Cardiac muscle cell (in vitro differentiated cells and primary cell): ENCODE measurements around the gene AFG1L. TPM values are rescaled to one million over a fixed set of nuclear protein-coding genes. Genes with fewer than 3 reads are reported as not detected.

Experiments
- DNase-seq, 2 donors: peaks; one replicate each; pipeline versions ENCODE4 v3.0.0 to v3.0.0-alpha.2; 2010 to 2017; ENCODE audit warnings: low read depth in 1 of 2, low spot score in 1 of 2
- H3K27ac ChIP-seq: fragments of 200-600 bp; sonication (generic); 2 replicates; pipeline ENCODE4 v1.5.1; 2016
- H3K27me3 ChIP-seq: fragments of 200-600 bp; sonication (generic); 2 replicates; pipeline ENCODE4 v1.6.0; 2016; ENCODE audit warnings: control low read depth
- H3K36me3 ChIP-seq: fragments of 200-600 bp; sonication (generic); 2 replicates; pipeline ENCODE4 v1.5.1; 2016; ENCODE audit warnings: control low read depth
- H3K4me1 ChIP-seq: fragments of 200-600 bp; sonication (generic); 2 replicates; pipeline ENCODE4 v1.8.1; 2017; ENCODE audit warnings: low read depth, mild to moderate bottlenecking, mixed run types
- H3K4me3 ChIP-seq: fragments of 200-600 bp; sonication (generic); 2 replicates; pipeline ENCODE4 v1.5.1; 2016; ENCODE audit warnings: mild to moderate bottlenecking
- H3K9me3 ChIP-seq: fragments of 200-600 bp; sonication (generic); 2 replicates; pipeline ENCODE4 v1.5.1; 2017; ENCODE audit warnings: low read depth, mild to moderate bottlenecking, control low read depth
- CTCF ChIP-seq: IDR thresholded peaks from 2 replicates; pipeline ENCODE4 v1.5.1; 2012; ENCODE audit warnings: low read depth, mild to moderate bottlenecking, low read length
- polyA plus RNA-seq: library from polyadenylated mRNA; unstranded; fragments of >200 nt; fragmentation: Nextera tagmentation; extraction: Ambion mirVana; gene quantifications from 2 replicates; pipeline ENCODE4 v1.2.1, GENCODE V29; 2016
- total RNA-seq: library from RNA; depleted of rRNA; stranded (reverse); fragments of >200 nt; gene quantifications from 2 replicates; pipeline ENCODE4 v1.2.3, GENCODE V29; 2016

Gene AFG1L
- total and polyA plus RNA-seq, 2 experiments from 2014 or later, result 7.7 to 8.8 TPM

GRCh38 chr6:108252055-108252454, 42.8 kb upstream of the AFG1L start:
- Histone ChIP-seq H3K27ac (no peak overlapping the region), H3K36me3 (no peaks in the 10 kb centered on the region), H3K4me1 (peaks cover 34% of the 10 kb centered on the region), H3K27me3 (no peaks in the 10 kb centered on the region), H3K4me3 (no peak overlapping the region), H3K9me3 (no peaks in the 10 kb centered on the region)
- no peak for TF ChIP-seq CTCF
- no peak for DNase-seq

GRCh38 chr6:108253241-108253640, 41.6 kb upstream of the AFG1L start:
- Histone ChIP-seq H3K4me3 (no peak overlapping the region), H3K27me3 (no peaks in the 10 kb centered on the region), H3K9me3 (no peaks in the 10 kb centered on the region), H3K27ac (no peak overlapping the region), H3K36me3 (no peaks in the 10 kb centered on the region), H3K4me1 (peaks cover 34% of the 10 kb centered on the region)
- no peak for TF ChIP-seq CTCF
- DNase-seq, result no peak

- no peaks in the 10 kb centered on the region for H3K9me3 ChIP-seq
- H3K27me3 ChIP-seq, result no peaks in the 10 kb centered on the region
- TF ChIP-seq CTCF, result no peak
- no peak for DNase-seq
- H3K36me3 ChIP-seq, result no peaks in the 10 kb centered on the region
- H3K4me3 ChIP-seq, result no peak overlapping the region
- no peak overlapping the region for H3K27ac ChIP-seq
- peaks cover 38% of the 10 kb centered on the region for H3K4me1 ChIP-seq
Observed at GRCh38 chr6:108254433-108255410, 40.1 kb upstream of the AFG1L start.

GRCh38 chr6:108260126-108260808, 34.6 kb upstream of the AFG1L start:
- peak; percentile 4 for TF ChIP-seq CTCF
- H3K27ac ChIP-seq, result peak overlapping the region; percentile 89
- no peaks in the 10 kb centered on the region for H3K27me3 ChIP-seq
- H3K4me3 ChIP-seq, result peak overlapping the region; percentile 62
- no peaks in the 10 kb centered on the region for H3K36me3 ChIP-seq
- peaks cover 16% of the 10 kb centered on the region for H3K4me1 ChIP-seq
- H3K9me3 ChIP-seq, result no peaks in the 10 kb centered on the region
- peak; percentile 61 to 67 for DNase-seq

GRCh38 chr6:108260809-108261569, 33.9 kb upstream of the AFG1L start, which contains the start of gene SNX3:
Gene SNX3 (minus strand): TSS chr6:108261040. CDS start chr6:108260921, 119 bp downstream.
- Histone ChIP-seq H3K36me3 (no peaks in the 10 kb centered on the region), H3K4me1 (peaks cover 16% of the 10 kb centered on the region), H3K4me3 (peak within 1 kb of the TSS; percentile 62), H3K9me3 (no peaks in the 10 kb centered on the region), H3K27ac (peak within 1 kb of the TSS; percentile 89), H3K27me3 (no peaks in the 10 kb centered on the region)
- peak; percentile 95 to 99 for DNase-seq
- TF ChIP-seq CTCF, result no peak
